ENCODE data around the gene MSN. TPM values are rescaled to one million over a fixed set of nuclear protein-coding genes. Genes with fewer than 3 reads are reported as not detected.

Gene MSN
- total RNA-seq, 1 experiment from 2014 or later = 224 TPM

GRCh38 chrX:65744965-65745364 is 77.5 kb downstream of the MSN start:
- no peak for TF ChIP-seq CTCF (IDR thresholded peaks at IDR 0.05; ENCODE audit: unreplicated experiment)
- peak; percentile 86 for DNase-seq (ENCODE audit: unreplicated experiment)
- CTCF ChIA-PET = interaction anchor here (0.6 to 1.9 kb wide), 5 partner anchors 151 to 986 kb away, joined by 3 to 10 read pairs (median 4); no protein-coding TSS in a partner anchor

GRCh38 chrX:65745427-65745826 is 78.0 kb downstream of the MSN start:
- DNase-seq (ENCODE audit: unreplicated experiment) = no peak
- Mint-ChIP-seq H3K36me3 (ENCODE audit: insufficient read depth, unreplicated experiment) (peaks cover 8% of the 10 kb centered on the region), H3K4me1 (ENCODE audit: insufficient read depth, unreplicated experiment) (peaks cover 25% of the 10 kb centered on the region), H3K9me3 (ENCODE audit: unreplicated experiment) (peaks cover 7% of the 10 kb centered on the region), H3K27me3 (ENCODE audit: insufficient read depth, unreplicated experiment) (no peaks in the 10 kb centered on the region), H3K27ac (ENCODE audit: low read depth, unreplicated experiment) (no peak overlapping the region), H3K4me3 (ENCODE audit: unreplicated experiment) (no peak overlapping the region)
- ChIA-PET POLR2A (interaction anchor here (0.7 to 1.0 kb wide), 3 partner anchors 10 to 241 kb away, joined by 3 read pairs; no protein-coding TSS in a partner anchor), CTCF (interaction anchor here (0.7 to 1.9 kb wide), 9 partner anchors 8 to 986 kb away, joined by 3 to 10 read pairs (median 4); no protein-coding TSS in a partner anchor)
- intact Hi-C loops (cut with micrococcal nuclease) = loop anchor here (2.0 to 10.0 kb wide), 2 partner anchors 151 to 979 kb away; no protein-coding TSS in a partner anchor
- no TSS peak for BruUV-seq (replicated peaks)
- no peak for TF ChIP-seq CTCF (IDR thresholded peaks at IDR 0.05; ENCODE audit: unreplicated experiment)

More at GRCh38 chrX:65744965-65745364, 77.5 kb downstream of the MSN start:
- intact Hi-C loops (cut with micrococcal nuclease) = loop anchor here (2.0 to 10.0 kb wide), 2 partner anchors 150 to 980 kb away; no protein-coding TSS in a partner anchor
- POLR2A ChIA-PET = interaction anchor here (1.0 kb wide), 1 partner anchor 241 kb away, joined by 3 read pairs; no protein-coding TSS in a partner anchor
- Mint-ChIP-seq H3K9me3 (ENCODE audit: unreplicated experiment) (peaks cover 7% of the 10 kb centered on the region), H3K27ac (ENCODE audit: low read depth, unreplicated experiment) (no peak overlapping the region), H3K27me3 (ENCODE audit: insufficient read depth, unreplicated experiment) (no peaks in the 10 kb centered on the region), H3K36me3 (ENCODE audit: insufficient read depth, unreplicated experiment) (peaks cover 12% of the 10 kb centered on the region), H3K4me1 (ENCODE audit: insufficient read depth, unreplicated experiment) (peaks cover 25% of the 10 kb centered on the region), H3K4me3 (ENCODE audit: unreplicated experiment) (no peak overlapping the region)
- BruUV-seq (replicated peaks) = no TSS peak

- no peak overlapping the region for H3K4me3 Mint-ChIP-seq (ENCODE audit: unreplicated experiment)
- no peak overlapping the region for H3K27ac Mint-ChIP-seq (ENCODE audit: low read depth, unreplicated experiment)
- H3K27me3 Mint-ChIP-seq (ENCODE audit: insufficient read depth, unreplicated experiment) = no peaks in the 10 kb centered on the region
- intact Hi-C loops (cut with micrococcal nuclease) = loop anchor here (1.0 to 10.0 kb wide), 3 partner anchors 151 to 979 kb away; no protein-coding TSS in a partner anchor
- TF ChIP-seq CTCF (IDR thresholded peaks at IDR 0.05; ENCODE audit: unreplicated experiment) = peak; percentile 13
- BruUV-seq (replicated peaks) = no TSS peak
- ChIA-PET POLR2A (interaction anchor here (0.7 to 1.0 kb wide), 2 partner anchors 9 to 83 kb away, joined by 3 read pairs; no protein-coding TSS in a partner anchor), CTCF (interaction anchor here (0.7 to 1.9 kb wide), 11 partner anchors 9 to 985 kb away, joined by 3 to 10 read pairs (median 4); no protein-coding TSS in a partner anchor)
- peak; percentile 37 for DNase-seq (ENCODE audit: unreplicated experiment)
- peaks cover 25% of the 10 kb centered on the region for H3K4me1 Mint-ChIP-seq (ENCODE audit: insufficient read depth, unreplicated experiment)
- peaks cover 8% of the 10 kb centered on the region for H3K36me3 Mint-ChIP-seq (ENCODE audit: insufficient read depth, unreplicated experiment)
- H3K9me3 Mint-ChIP-seq (ENCODE audit: unreplicated experiment) = peaks cover 9% of the 10 kb centered on the region
Measured at GRCh38 chrX:65745992-65746391, 78.5 kb downstream of the MSN start.

- Mint-ChIP-seq H3K4me3 (ENCODE audit: unreplicated experiment) (no peak overlapping the region), H3K36me3 (ENCODE audit: insufficient read depth, unreplicated experiment) (no peaks in the 10 kb centered on the region), H3K4me1 (ENCODE audit: insufficient read depth, unreplicated experiment) (peaks cover 18% of the 10 kb centered on the region), H3K27ac (ENCODE audit: low read depth, unreplicated experiment) (no peak overlapping the region), H3K9me3 (ENCODE audit: unreplicated experiment) (peaks cover 11% of the 10 kb centered on the region), H3K27me3 (ENCODE audit: insufficient read depth, unreplicated experiment) (no peaks in the 10 kb centered on the region)
- POLR2A ChIA-PET = interaction anchor here (0.7 kb wide), 1 partner anchor 130 kb away, joined by 4 read pairs; no protein-coding TSS in a partner anchor
- no TSS peak for BruUV-seq (replicated peaks)
- TF ChIP-seq CTCF (IDR thresholded peaks at IDR 0.05; ENCODE audit: unreplicated experiment) = no peak
- intact Hi-C loops (cut with micrococcal nuclease) = no loop called here
- CTCF ChIA-PET = interaction anchor here (1.0 to 1.8 kb wide), 2 partner anchors 234 to 236 kb away, joined by 3 read pairs; no protein-coding TSS in a partner anchor
- no peak for DNase-seq (ENCODE audit: unreplicated experiment)
Measured at GRCh38 chrX:65750674-65751469, 83.4 kb downstream of the MSN start.
